ENCODE data around the gene RNASEH2C. TPM values are rescaled to one million over a fixed set of nuclear protein-coding genes. Genes with fewer than 3 reads are reported as not detected.

Gene RNASEH2C
- total and polyA plus RNA-seq, 2 of the 13 experiments (the other 11 are each of a cell fraction or from before 2014, with no cell fraction given): 27.4 to 50.9 TPM

DNA sequence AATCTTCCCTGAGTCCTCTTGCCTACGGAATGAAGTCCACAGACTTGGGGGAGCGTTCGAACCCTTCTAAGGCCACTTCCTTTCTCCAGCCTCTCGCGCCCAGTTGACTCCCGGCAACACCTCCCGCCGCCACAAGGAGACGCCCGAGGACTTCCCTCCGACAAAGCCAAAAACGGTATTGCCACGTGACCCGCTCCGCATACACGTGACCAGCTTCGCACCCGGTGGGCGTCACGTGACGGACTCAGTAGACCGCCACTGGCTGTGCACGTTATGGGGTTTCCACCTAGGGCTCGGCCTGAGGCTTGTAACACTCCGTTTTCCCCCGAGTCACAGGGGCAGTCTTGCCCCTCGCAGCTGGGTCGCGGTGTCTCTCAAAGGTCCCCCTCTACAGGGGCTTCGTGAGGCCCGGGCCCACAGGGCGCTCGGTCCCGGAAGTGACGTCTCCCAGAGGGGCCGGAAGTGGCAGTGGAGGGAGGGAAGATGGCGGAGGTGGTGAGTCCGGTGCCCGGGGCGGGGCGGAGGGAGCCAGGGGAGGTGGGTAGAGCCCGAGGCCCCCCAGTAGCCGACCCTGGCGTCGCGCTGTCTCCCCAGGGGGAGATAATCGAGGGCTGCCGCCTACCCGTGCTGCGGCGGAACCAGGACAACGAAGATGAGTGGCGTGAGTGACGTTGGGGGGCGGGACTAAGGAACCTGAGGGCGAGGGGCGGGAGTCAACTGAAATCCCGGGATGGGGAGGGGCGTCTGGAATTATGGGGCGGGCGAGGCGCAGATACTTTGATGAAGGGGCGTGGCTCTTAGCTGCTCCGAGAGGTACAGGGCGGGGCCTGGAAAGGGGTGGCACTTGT, 8.6 kb downstream of the RNASEH2C start, which contains the start of gene KAT5 (continued):
- TF ChIP-seq, protein P1, sequence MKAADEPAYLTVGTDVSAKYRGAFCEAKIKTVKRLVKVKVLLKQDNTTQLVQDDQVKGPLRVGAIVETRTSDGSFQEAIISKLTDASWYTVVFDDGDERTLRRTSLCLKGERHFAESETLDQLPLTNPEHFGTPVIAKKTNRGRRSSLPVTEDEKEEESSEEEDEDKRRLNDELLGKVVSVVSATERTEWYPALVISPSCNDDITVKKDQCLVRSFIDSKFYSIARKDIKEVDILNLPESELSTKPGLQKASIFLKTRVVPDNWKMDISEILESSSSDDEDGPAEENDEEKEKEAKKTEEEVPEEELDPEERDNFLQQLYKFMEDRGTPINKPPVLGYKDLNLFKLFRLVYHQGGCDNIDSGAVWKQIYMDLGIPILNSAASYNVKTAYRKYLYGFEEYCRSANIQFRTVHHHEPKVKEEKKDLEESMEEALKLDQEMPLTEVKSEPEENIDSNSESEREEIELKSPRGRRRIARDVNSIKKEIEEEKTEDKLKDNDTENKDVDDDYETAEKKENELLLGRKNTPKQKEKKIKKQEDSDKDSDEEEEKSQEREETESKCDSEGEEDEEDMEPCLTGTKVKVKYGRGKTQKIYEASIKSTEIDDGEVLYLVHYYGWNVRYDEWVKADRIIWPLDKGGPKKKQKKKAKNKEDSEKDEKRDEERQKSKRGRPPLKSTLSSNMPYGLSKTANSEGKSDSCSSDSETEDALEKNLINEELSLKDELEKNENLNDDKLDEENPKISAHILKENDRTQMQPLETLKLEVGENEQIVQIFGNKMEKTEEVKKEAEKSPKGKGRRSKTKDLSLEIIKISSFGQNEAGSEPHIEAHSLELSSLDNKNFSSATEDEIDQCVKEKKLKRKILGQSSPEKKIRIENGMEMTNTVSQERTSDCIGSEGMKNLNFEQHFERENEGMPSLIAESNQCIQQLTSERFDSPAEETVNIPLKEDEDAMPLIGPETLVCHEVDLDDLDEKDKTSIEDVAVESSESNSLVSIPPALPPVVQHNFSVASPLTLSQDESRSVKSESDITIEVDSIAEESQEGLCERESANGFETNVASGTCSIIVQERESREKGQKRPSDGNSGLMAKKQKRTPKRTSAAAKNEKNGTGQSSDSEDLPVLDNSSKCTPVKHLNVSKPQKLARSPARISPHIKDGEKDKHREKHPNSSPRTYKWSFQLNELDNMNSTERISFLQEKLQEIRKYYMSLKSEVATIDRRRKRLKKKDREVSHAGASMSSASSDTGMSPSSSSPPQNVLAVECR (CRISPR knock-in tag; IDR thresholded peaks at IDR 0.05; ENCODE audit: borderline replicate concordance): peak; percentile 91
- TF ChIP-seq, protein P2, sequence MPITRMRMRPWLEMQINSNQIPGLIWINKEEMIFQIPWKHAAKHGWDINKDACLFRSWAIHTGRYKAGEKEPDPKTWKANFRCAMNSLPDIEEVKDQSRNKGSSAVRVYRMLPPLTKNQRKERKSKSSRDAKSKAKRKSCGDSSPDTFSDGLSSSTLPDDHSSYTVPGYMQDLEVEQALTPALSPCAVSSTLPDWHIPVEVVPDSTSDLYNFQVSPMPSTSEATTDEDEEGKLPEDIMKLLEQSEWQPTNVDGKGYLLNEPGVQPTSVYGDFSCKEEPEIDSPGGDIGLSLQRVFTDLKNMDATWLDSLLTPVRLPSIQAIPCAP (CRISPR knock-in tag; IDR thresholded peaks at IDR 0.05; ENCODE audit: low read depth): 0 out of 2 replicates have a peak, but pooled peaks have one; percentile 57
- TF ChIP-seq GABPB1 (CRISPR knock-in tag; IDR thresholded peaks at IDR 0.05) (peak; percentile 99), U2AF2 (IDR thresholded peaks at IDR 0.05; ENCODE audit: low read depth, low read length) (peak; percentile 80; the same call in 1 of the 2 replicates), ZNF746 (CRISPR knock-in tag; IDR thresholded peaks at IDR 0.05) (peak; percentile 88), KLF11 (CRISPR knock-in tag; IDR thresholded peaks at IDR 0.05) (peak; percentile 94), ZBTB38 (CRISPR knock-in tag; IDR thresholded peaks at IDR 0.05) (peak; percentile 81), GATAD2A (CRISPR knock-in tag; IDR thresholded peaks at IDR 0.05) (peak; percentile 44), ZNF296 (CRISPR knock-in tag; conservative IDR thresholded peaks at IDR 0.05) (no peak), ZNF441 (CRISPR knock-in tag; IDR thresholded peaks at IDR 0.05; ENCODE audit: borderline replicate concordance) (peak; percentile 92; the same call in 1 of the 2 replicates), ZBTB3 (CRISPR knock-in tag; IDR thresholded peaks at IDR 0.05; ENCODE audit: borderline replicate concordance, low read depth) (peak; percentile 62; the same call in 1 of the 2 replicates), MTF2 (CRISPR knock-in tag; IDR thresholded peaks at IDR 0.05; ENCODE audit: borderline replicate concordance) (no peak), FOSL1 (CRISPR knock-in tag; IDR thresholded peaks at IDR 0.05; ENCODE audit: borderline replicate concordance) (no peak), TBP (CRISPR knock-in tag; IDR thresholded peaks at IDR 0.05) (no peak), ZNF775 (CRISPR knock-in tag; IDR thresholded peaks at IDR 0.05; ENCODE audit: borderline replicate concordance) (0 out of 2 replicates have a peak, but pooled peaks have one; percentile 47), ZNF251 (CRISPR knock-in tag; IDR thresholded peaks at IDR 0.05) (no peak)
- TF ChIP-seq, protein P3, sequence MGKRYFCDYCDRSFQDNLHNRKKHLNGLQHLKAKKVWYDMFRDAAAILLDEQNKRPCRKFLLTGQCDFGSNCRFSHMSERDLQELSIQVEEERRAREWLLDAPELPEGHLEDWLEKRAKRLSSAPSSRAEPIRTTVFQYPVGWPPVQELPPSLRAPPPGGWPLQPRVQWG (CRISPR knock-in tag; IDR thresholded peaks at IDR 0.05; ENCODE audit: borderline replicate concordance, low read depth): no peak
- TF ChIP-seq, protein P4, sequence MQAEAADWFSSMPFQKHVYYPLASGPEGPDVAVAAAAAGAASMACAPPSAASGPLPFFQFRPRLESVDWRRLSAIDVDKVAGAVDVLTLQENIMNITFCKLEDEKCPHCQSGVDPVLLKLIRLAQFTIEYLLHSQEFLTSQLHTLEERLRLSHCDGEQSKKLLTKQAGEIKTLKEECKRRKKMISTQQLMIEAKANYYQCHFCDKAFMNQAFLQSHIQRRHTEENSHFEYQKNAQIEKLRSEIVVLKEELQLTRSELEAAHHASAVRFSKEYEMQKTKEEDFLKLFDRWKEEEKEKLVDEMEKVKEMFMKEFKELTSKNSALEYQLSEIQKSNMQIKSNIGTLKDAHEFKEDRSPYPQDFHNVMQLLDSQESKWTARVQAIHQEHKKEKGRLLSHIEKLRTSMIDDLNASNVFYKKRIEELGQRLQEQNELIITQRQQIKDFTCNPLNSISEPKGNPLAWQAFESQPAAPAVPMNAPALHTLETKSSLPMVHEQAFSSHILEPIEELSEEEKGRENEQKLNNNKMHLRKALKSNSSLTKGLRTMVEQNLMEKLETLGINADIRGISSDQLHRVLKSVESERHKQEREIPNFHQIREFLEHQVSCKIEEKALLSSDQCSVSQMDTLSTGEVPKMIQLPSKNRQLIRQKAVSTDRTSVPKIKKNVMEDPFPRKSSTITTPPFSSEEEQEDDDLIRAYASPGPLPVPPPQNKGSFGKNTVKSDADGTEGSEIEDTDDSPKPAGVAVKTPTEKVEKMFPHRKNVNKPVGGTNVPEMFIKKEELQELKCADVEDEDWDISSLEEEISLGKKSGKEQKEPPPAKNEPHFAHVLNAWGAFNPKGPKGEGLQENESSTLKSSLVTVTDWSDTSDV (CRISPR knock-in tag; IDR thresholded peaks at IDR 0.05): peak; percentile 97; the same call in 1 of the 2 replicates
- TF ChIP-seq, protein P5, sequence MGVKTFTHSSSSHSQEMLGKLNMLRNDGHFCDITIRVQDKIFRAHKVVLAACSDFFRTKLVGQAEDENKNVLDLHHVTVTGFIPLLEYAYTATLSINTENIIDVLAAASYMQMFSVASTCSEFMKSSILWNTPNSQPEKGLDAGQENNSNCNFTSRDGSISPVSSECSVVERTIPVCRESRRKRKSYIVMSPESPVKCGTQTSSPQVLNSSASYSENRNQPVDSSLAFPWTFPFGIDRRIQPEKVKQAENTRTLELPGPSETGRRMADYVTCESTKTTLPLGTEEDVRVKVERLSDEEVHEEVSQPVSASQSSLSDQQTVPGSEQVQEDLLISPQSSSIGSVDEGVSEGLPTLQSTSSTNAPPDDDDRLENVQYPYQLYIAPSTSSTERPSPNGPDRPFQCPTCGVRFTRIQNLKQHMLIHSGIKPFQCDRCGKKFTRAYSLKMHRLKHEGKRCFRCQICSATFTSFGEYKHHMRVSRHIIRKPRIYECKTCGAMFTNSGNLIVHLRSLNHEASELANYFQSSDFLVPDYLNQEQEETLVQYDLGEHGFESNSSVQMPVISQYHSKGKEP (CRISPR knock-in tag; IDR thresholded peaks at IDR 0.05): peak; percentile 69; the same call in 1 of the 2 replicates
